Neural progenitor cell (in vitro differentiated cells): ENCODE measurements around the gene ADCY4.

Experiments
- EZH2 ChIP-seq: fragments of 200-600 bp; sonication (generic); IDR thresholded peaks from 2 replicates; pipeline ENCODE4 v1.6.1; 2017; ENCODE audit warnings: antibody characterized with exemption, mild to moderate bottlenecking, moderate library complexity
- EZH2phosphoT487 ChIP-seq: fragments of 200-600 bp; sonication (generic); IDR thresholded peaks from 2 replicates; pipeline ENCODE4 v1.6.1; 2017; ENCODE audit warnings: antibody characterized with exemption
- TF ChIP-seq, protein P1 (sequence below): fragments of 200-600 bp; sonication (generic); IDR thresholded peaks from 2 replicates; pipeline ENCODE4 v1.5.1; 2017; ENCODE audit warnings: antibody characterized with exemption, mild to moderate bottlenecking

DNA sequence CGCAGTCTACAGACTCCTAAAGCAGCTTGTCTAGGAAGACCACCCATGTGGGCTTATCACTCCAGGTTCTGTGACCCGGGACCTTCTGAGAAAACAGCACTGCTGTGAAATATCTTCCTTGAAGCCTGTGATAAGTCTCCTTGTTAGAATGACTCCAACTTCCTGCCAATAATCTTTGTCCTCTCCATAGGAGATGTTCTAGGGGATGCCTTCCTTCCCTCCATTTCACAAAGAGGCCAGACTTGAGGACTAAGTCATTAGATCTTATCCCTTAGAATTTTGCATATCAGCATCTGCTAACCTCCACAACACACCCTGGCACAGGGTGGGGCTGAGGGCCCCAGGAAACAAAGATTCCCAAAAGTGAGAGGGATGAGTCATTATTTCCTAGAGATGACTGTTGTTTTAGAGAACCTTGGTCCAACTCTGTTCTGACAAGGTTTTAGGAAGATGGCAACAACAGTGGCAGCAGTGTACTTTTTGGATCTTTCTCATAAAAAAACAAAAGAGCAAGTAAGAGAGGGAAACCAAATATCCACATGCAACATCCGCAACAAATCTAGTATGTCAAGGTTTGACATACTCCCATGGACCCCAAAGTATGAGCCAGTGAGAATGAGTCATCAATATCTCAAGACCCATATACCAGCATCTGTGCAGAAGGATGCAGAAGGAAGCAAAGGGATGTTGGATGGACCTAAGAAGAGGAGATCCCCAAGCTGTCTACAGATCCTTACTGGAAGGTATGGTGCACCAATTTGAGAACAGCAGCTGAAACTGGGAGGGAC lies 17.5 kb downstream of the ADCY4 start:
- TF ChIP-seq, protein P1, sequence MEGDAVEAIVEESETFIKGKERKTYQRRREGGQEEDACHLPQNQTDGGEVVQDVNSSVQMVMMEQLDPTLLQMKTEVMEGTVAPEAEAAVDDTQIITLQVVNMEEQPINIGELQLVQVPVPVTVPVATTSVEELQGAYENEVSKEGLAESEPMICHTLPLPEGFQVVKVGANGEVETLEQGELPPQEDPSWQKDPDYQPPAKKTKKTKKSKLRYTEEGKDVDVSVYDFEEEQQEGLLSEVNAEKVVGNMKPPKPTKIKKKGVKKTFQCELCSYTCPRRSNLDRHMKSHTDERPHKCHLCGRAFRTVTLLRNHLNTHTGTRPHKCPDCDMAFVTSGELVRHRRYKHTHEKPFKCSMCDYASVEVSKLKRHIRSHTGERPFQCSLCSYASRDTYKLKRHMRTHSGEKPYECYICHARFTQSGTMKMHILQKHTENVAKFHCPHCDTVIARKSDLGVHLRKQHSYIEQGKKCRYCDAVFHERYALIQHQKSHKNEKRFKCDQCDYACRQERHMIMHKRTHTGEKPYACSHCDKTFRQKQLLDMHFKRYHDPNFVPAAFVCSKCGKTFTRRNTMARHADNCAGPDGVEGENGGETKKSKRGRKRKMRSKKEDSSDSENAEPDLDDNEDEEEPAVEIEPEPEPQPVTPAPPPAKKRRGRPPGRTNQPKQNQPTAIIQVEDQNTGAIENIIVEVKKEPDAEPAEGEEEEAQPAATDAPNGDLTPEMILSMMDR, result no peak
- no peak for TF ChIP-seq EZH2
- no peak for TF ChIP-seq EZH2phosphoT487
